ENCODE results near the gene LRRC49. TPM values are rescaled to one million over a fixed set of nuclear protein-coding genes. Genes with fewer than 3 reads are reported as not detected.
"Not testable (repeated sequence)": the region's sequence is repeated elsewhere in the genome, so short reads cannot be mapped to it uniquely, and the experiment has no call there.

The LRRC49 gene
- total and polyA plus RNA-seq, 12 donors, result 4.4 to 14.9 (median 8.4) TPM

GRCh38 chr15:71042356-71042922 is 149.8 kb downstream of the LRRC49 start:
- Histone ChIP-seq H3K9me3 (replicated peaks in 1 of 3) (no peaks in the 10 kb centered on the region), H3K27ac (no peak overlapping the region), H3K27me3 (no peaks in the 10 kb centered on the region), H3K4me1 (replicated peaks in 1 of 2) (no peaks in the 10 kb centered on the region), H3K4me3 (no peak overlapping the region), H3K36me3 (replicated peaks in 1 of 2) (no peaks in the 10 kb centered on the region)
- TF ChIP-seq, protein P1, sequence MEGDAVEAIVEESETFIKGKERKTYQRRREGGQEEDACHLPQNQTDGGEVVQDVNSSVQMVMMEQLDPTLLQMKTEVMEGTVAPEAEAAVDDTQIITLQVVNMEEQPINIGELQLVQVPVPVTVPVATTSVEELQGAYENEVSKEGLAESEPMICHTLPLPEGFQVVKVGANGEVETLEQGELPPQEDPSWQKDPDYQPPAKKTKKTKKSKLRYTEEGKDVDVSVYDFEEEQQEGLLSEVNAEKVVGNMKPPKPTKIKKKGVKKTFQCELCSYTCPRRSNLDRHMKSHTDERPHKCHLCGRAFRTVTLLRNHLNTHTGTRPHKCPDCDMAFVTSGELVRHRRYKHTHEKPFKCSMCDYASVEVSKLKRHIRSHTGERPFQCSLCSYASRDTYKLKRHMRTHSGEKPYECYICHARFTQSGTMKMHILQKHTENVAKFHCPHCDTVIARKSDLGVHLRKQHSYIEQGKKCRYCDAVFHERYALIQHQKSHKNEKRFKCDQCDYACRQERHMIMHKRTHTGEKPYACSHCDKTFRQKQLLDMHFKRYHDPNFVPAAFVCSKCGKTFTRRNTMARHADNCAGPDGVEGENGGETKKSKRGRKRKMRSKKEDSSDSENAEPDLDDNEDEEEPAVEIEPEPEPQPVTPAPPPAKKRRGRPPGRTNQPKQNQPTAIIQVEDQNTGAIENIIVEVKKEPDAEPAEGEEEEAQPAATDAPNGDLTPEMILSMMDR (IDR thresholded peaks at IDR 0.05), result no peak
- no peak for TF ChIP-seq POLR2A (IDR thresholded peaks at IDR 0.05)
- WGBS, 4 donors, result 71 to 89% (median 76%) methylated on average over 3 of the region's 3 CpGs
- intact Hi-C loops (cut with DNase I), result no loop called here
- no peak for DNase-seq

GRCh38 chr15:71043373-71043772 is 150.7 kb downstream of the LRRC49 start:
- peak in 1 of 7 donors; percentile 18 for DNase-seq
- Histone ChIP-seq H3K4me1 (replicated peaks in 1 of 2) (no peaks in the 10 kb centered on the region), H3K27me3 (no peaks in the 10 kb centered on the region), H3K36me3 (replicated peaks in 1 of 2) (no peaks in the 10 kb centered on the region), H3K27ac (no peak overlapping the region), H3K9me3 (replicated peaks in 1 of 3) (no peaks in the 10 kb centered on the region), H3K4me3 (no peak overlapping the region)
- 19 to 42% (median 30%) methylated on average over 1 of the region's 1 CpG for WGBS, 4 donors
- intact Hi-C loops (cut with DNase I), result no loop called here
- TF ChIP-seq, protein P1 (IDR thresholded peaks at IDR 0.05), result no peak
- TF ChIP-seq POLR2A (IDR thresholded peaks at IDR 0.05), result no peak

GRCh38 chr15:71044006-71044405 is 151.4 kb downstream of the LRRC49 start:
- H3K36me3 ChIP-seq (replicated peaks in 1 of 2), result no peaks in the 10 kb centered on the region
- 66 to 84% (median 76%) methylated on average over 1 of the region's 1 CpG for WGBS, 4 donors
- no peaks in the 10 kb centered on the region for H3K27me3 ChIP-seq
- no peaks in the 10 kb centered on the region for H3K9me3 ChIP-seq (replicated peaks in 1 of 3)
- no peak for DNase-seq
- no peak overlapping the region for H3K4me3 ChIP-seq
- H3K4me1 ChIP-seq (replicated peaks in 1 of 2), result no peaks in the 10 kb centered on the region
- no peak for TF ChIP-seq POLR2A (IDR thresholded peaks at IDR 0.05)
- TF ChIP-seq, protein P1 (IDR thresholded peaks at IDR 0.05), result no peak
- intact Hi-C loops (cut with DNase I), result no loop called here
- no peak overlapping the region for H3K27ac ChIP-seq

- H3K4me3 ChIP-seq; H3K36me3 ChIP-seq (replicated peaks in 1 of 2); DNase-seq; H3K9me3 ChIP-seq (replicated peaks in 1 of 3); H3K4me1 ChIP-seq (replicated peaks in 1 of 2); H3K27me3 ChIP-seq; intact Hi-C loops (cut with DNase I); H3K27ac ChIP-seq: not testable (repeated sequence)
- 50 to 94% (median 75%) methylated on average over 2 of the region's 2 CpGs for WGBS, 4 donors
Observed at GRCh38 chr15:71046146-71046545, 153.5 kb downstream of the LRRC49 start.

Measured in adrenal gland (tissue), 12 donors.